ENCODE measurements around the gene CFAP20. TPM values are rescaled to one million over a fixed set of nuclear protein-coding genes. Genes with fewer than 3 reads are reported as not detected.

Gene CFAP20
- total and polyA plus RNA-seq, 2 experiments from 2014 or later = 61.1 to 81.7 TPM

DNA sequence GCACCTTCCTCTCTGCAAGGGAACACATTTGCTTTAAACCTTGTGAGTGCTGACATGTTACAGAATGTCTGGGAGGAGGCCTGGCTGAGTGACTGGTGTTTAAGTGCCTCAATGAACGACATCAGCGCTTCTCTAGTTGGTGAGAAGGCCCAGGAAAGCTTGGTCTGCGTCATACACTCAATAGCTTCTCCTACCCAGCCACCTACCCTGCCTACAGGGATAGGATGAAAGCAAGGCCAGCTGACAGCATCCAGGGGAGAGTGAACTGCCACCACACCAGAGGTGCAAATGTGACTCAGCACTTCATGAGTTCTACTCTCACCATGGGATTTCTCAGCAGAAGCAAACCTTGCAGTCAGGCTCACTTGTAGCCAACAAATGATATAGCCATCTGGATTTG, 31.7 kb upstream of the CFAP20 start:
- H3K4me3 ChIP-seq = no peak overlapping the region
- Mint-ChIP-seq H3K9me3 (no peaks in the 10 kb centered on the region), H3K4me3 (no peak overlapping the region), H3K36me3 (ENCODE audit: low read depth) (peaks cover 47% of the 10 kb centered on the region), H3K27ac (peak overlapping the region; percentile 29; the same call in 1 of the 2 replicates), H3K4me1 (no peaks in the 10 kb centered on the region), H3K27me3 (ENCODE audit: insufficient read depth, low read depth, poor library complexity) (peaks cover 3% of the 10 kb centered on the region)
- DNase-seq (ENCODE audit: low spot score) (no peak), ATAC-seq (no peak)
- peaks cover 14% of the 10 kb centered on the region; the same call in 1 of the 2 replicates for H4K20me1 ChIP-seq (replicated peaks; ENCODE audit: insufficient read depth)
- peak overlapping the region; percentile 28; the same call in 1 of the 2 replicates for H3K27ac ChIP-seq (ENCODE audit: low read depth)
- H3K4me1 ChIP-seq (ENCODE audit: insufficient read depth) = no peaks in the 10 kb centered on the region
- no peak overlapping the region for H3K4me2 ChIP-seq
- no peaks in the 10 kb centered on the region for H3K79me2 ChIP-seq (replicated peaks; ENCODE audit: insufficient read depth)
- no peaks in the 10 kb centered on the region for H3K9me2 ChIP-seq (ENCODE audit: insufficient read depth)
- TF ChIP-seq, protein P1, sequence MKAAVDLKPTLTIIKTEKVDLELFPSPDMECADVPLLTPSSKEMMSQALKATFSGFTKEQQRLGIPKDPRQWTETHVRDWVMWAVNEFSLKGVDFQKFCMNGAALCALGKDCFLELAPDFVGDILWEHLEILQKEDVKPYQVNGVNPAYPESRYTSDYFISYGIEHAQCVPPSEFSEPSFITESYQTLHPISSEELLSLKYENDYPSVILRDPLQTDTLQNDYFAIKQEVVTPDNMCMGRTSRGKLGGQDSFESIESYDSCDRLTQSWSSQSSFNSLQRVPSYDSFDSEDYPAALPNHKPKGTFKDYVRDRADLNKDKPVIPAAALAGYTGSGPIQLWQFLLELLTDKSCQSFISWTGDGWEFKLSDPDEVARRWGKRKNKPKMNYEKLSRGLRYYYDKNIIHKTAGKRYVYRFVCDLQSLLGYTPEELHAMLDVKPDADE (IDR thresholded peaks at IDR 0.05) = no peak
- TF ChIP-seq REST (IDR thresholded peaks at IDR 0.05; ENCODE audit: unreplicated experiment) = no peak
- no peak for TF ChIP-seq JUNB (IDR thresholded peaks at IDR 0.05; ENCODE audit: unreplicated experiment)
- no peak for TF ChIP-seq EZH2 (IDR thresholded peaks at IDR 0.05; ENCODE audit: low read depth, unreplicated experiment)
- TF ChIP-seq NANOG (IDR thresholded peaks at IDR 0.05; ENCODE audit: borderline replicate concordance) = no peak
- TF ChIP-seq STAT1 (IDR thresholded peaks at IDR 0.05; ENCODE audit: unreplicated experiment) = no peak
- TF ChIP-seq EZH2phosphoT487 (IDR thresholded peaks at IDR 0.05; ENCODE audit: unreplicated experiment) = no peak
- no peak for TF ChIP-seq ZNF114 (CRISPR knock-in tag; IDR thresholded peaks at IDR 0.05)
- TF ChIP-seq ZNF462 (CRISPR knock-in tag; IDR thresholded peaks at IDR 0.05) = no peak
- TF ChIP-seq POLR2AphosphoS5 (IDR thresholded peaks at IDR 0.05; ENCODE audit: low read depth) = no peak
- TF ChIP-seq, protein P2, sequence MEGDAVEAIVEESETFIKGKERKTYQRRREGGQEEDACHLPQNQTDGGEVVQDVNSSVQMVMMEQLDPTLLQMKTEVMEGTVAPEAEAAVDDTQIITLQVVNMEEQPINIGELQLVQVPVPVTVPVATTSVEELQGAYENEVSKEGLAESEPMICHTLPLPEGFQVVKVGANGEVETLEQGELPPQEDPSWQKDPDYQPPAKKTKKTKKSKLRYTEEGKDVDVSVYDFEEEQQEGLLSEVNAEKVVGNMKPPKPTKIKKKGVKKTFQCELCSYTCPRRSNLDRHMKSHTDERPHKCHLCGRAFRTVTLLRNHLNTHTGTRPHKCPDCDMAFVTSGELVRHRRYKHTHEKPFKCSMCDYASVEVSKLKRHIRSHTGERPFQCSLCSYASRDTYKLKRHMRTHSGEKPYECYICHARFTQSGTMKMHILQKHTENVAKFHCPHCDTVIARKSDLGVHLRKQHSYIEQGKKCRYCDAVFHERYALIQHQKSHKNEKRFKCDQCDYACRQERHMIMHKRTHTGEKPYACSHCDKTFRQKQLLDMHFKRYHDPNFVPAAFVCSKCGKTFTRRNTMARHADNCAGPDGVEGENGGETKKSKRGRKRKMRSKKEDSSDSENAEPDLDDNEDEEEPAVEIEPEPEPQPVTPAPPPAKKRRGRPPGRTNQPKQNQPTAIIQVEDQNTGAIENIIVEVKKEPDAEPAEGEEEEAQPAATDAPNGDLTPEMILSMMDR (conservative IDR thresholded peaks at IDR 0.05; ENCODE audit: low read depth in 2 of 2) = no peak
- TF ChIP-seq CREB1 (CRISPR knock-in tag; IDR thresholded peaks at IDR 0.05; ENCODE audit: low read depth) = no peak
- TF ChIP-seq ZNF331 (CRISPR knock-in tag; IDR thresholded peaks at IDR 0.05; ENCODE audit: low read depth) = no peak
- H3K36me3 ChIP-seq (ENCODE audit: insufficient read depth) = peaks cover 45% of the 10 kb centered on the region
- no peaks in the 10 kb centered on the region for H3K27me3 ChIP-seq (ENCODE audit: insufficient read depth)
- no peak overlapping the region for H2AFZ ChIP-seq
- no peaks in the 10 kb centered on the region for H3F3A ChIP-seq (replicated peaks; ENCODE audit: low read depth)

Data from GM23338 (cell line).